Limb (tissue), 2 donors: ENCODE data around the gene ELMO1.
"Not testable (repeated sequence)": the region's sequence is repeated elsewhere in the genome, so short reads cannot be mapped to it uniquely, and the experiment has no call there.

ENCODE experiments used
- DNase-seq, 2 donors: peaks; one replicate each; pipeline ENCODE4 v3.0.0-alpha.2; 2016; ENCODE audit errors: extremely low spot score in 2 of 2

ELMO1 gene

DNA sequence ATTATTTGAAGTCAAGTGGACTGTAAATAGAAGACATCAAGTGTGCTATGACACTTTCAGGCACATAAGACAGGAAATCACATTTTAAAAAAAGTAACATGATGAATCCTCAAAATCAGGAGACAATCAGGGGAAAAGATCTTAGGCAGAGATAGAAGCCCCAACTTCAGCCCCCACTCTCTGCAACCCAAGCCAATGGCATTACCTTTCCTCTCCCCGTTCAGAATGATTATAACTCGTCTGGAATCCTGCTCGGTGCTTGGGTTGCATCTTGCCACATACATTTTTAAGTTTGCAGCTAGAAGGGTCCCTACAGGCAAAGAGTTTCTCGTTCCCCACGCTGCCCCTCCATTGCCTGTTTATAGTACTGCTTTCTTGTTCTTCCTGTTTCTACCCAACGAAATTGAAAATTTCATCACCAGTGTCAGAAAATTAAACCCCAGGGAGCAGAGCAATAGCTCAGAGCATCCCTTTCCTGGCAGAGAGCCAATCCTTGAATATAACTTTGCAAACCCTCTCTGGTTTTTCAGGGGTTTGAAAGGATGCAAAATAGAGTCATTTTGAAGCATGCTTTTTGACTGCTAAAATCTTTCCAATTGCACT lies 463.9 kb downstream of the ELMO1 start:
- no peak for DNase-seq

DNA sequence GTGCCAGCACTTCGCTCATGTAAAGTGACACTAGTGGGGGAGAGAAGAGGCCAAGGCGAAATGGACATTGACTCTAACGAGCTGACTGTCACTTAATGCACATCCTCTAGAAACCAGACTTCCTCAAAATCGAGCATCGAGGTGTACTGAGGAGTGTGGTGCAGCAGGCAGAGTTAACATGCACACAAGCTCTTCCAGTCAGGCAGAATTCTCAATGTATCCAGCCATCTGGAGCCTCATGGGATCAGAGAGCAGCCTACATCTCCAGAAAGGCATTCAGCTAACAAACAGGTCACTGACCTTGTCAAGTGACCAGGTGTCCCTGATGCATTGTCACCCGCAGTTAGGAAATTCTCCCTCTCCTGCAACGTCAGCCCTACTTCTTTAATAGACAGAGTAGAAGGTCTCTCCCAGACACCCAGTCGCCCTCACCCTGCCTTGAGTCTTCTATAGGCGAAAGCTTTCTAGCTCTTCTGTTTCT lies 464.6 kb downstream of the ELMO1 start:
- no peak for DNase-seq

- DNase-seq = no peak
These were observed 465.9 kb downstream of the ELMO1 start for GRCh38 chr7:36982766-36983165.

GRCh38 chr7:36979810-36980248 lies 468.8 kb downstream of the ELMO1 start:
- no peak for DNase-seq

DNA sequence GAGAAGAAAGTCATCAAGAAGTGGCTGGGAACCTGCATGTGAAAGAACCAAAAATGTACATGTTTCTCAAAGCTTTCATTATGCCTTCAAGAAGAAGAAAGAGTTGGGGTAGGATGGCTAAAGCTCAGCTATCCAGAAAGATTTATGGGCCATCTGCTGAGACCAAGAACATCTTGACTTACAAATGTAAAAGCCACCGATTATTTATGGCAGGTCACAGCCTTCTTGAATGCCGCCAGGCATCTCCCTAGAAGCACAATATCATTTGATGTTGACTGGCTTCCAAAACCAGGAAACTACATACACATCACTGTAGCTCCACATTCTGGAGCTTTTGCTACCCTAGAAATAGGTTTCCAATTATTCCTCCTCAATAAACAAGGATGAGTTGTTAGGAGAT lies 470.2 kb downstream of the ELMO1 start:
- no peak for DNase-seq

DNA sequence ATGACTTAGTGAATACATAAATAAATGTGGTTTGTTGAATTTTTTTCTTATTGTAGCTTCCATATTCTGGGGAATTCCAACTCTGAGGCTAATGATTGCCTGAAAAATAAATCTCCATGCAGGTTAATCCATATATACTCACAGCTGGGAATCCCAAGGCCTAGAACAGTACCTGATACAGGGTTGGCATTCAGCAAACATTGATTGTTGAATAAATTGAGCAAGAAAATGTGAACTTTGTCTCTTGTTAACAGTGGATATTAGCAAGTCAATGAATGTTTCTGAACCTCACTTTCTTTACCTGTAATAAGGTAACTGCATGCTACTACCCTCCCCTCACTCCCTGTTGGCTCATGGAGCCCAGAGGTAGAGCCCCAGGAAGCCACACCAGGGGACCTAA lies 470.8 kb downstream of the ELMO1 start:
- no peak for DNase-seq

- DNase-seq = not testable (repeated sequence)
These were observed 475.1 kb downstream of the ELMO1 start for GRCh38 chr7:36973534-36973933.

DNA sequence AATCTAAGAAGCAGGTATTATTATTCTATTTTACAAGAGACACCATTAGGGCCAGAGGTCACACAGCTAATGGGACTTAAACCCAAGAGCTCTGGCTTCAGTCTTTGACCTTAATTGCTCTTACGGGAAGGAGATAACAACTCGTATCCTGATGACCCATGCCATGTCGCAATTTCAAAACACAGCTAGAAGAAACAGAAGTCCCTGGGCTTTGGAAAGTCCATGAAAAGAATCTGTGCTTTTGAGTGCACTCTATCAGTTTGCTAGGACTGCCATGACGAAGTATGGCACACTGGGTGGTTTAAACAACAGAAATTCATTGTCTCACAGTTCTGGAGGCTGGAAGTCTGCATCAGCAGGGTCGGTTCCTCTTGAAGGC lies 476.5 kb downstream of the ELMO1 start:
- no peak for DNase-seq

GRCh38 chr7:36971515-36972139 lies 477.0 kb downstream of the ELMO1 start:
- DNase-seq = no peak

- DNase-seq = no peak
These were observed 477.8 kb downstream of the ELMO1 start for GRCh38 chr7:36970551-36971514.

DNA sequence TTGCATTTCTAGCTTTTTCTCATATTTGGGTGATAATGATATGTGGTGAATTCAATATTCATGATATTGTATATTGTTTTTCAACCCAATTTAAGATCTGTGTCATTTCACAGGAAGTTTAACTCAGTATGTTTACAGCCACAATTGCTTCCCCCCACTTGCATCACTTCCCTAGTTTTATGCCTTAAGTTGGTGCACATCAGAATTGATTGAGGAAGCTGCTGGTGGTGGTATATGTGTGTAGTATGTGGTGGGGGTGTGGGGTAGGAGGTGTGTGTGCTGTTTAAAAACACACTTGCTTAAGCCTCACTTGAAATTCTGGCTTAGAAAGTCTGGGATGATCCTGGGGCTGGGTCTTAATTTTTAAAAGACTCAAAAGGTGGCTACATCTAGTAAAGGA lies 479.3 kb downstream of the ELMO1 start:
- no peak for DNase-seq

DNA sequence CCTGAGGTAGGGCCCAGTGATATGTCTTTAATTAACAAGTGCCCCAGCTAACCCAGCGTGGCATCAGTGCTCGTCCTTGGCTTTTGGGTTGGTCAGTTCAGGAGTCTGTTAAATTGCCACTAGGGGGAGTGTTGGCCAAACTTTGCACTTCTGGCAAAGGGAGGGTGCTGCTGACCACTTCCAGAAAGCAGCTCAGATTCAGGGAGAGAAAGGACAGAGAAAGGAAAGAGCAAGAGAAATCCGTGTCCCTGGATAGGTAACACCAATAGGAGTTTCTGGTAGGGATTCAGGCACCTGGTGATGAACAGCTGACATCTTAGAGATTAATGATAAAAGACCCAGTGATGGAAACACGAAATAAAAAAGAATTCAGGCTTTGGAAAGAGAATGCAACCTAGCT lies 481.3 kb downstream of the ELMO1 start:
- peak in 1 of 2 donors; percentile 49 for DNase-seq

DNA sequence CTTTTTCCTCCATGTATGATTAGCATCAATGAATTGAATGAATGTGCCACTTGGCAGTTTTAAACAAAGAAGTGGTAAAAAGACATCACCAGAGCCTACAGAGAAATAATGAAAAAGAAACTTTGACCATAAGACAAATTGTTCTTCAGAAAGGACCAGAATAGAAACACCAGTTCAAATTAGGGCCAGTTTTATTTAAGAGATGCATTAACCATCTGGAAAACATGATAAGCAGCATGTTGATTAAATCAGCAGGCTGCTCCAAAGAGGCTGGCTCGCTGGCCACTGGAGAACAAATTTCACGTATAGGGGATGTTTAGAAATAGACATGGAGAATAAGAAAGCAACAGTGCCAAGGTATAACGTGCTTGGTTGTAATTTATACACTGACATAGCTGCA lies 482.0 kb downstream of the ELMO1 start:
- no peak for DNase-seq

- DNase-seq = no peak
These were observed 482.6 kb downstream of the ELMO1 start for GRCh38 chr7:36966039-36966438.

DNA sequence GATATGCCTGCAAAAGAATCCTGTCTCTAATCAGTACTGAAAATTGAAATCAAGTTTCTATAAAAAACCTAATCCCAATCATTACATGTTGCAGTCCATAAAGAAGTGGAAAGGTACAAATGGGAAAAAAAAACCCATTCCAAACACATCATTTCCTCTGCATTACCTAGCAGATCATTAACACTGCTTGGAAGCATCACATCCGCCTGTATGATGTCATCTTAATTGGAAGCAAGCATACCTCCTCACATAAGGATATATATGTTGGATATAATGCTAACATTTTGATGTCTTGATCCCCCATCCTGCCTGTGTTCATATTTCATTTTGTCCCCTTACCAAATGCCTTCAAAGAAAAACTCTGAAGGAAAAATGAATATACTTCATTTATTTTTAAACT lies 483.0 kb downstream of the ELMO1 start:
- no peak for DNase-seq

GRCh38 chr7:36964297-36964696 lies 484.4 kb downstream of the ELMO1 start:
- DNase-seq = no peak

- no peak for DNase-seq
These were observed 486.3 kb downstream of the ELMO1 start for GRCh38 chr7:36962367-36962766.

GRCh38 chr7:36961693-36962092 lies 487.0 kb downstream of the ELMO1 start:
- DNase-seq = no peak

DNA sequence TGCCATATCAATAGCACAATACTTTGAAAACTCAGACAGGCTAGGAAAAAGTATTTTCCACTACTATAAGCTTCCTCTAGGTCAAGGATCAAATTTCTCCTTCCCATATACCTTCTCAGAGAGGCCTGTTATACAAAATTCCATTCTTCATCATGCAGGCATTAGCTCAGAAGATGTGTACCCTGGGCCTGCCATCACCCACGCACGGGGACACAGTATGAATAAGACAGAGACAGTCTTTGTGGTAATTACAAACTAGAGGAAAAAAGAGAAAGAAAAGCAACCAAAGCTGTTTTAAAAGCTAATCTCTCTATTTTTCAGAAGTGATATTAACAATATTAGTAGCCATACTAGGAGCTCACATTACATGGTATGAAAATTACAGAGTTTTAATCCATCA lies 487.6 kb downstream of the ELMO1 start:
- no peak for DNase-seq

GRCh38 chr7:36960105-36960504 lies 488.6 kb downstream of the ELMO1 start:
- no peak for DNase-seq

DNA sequence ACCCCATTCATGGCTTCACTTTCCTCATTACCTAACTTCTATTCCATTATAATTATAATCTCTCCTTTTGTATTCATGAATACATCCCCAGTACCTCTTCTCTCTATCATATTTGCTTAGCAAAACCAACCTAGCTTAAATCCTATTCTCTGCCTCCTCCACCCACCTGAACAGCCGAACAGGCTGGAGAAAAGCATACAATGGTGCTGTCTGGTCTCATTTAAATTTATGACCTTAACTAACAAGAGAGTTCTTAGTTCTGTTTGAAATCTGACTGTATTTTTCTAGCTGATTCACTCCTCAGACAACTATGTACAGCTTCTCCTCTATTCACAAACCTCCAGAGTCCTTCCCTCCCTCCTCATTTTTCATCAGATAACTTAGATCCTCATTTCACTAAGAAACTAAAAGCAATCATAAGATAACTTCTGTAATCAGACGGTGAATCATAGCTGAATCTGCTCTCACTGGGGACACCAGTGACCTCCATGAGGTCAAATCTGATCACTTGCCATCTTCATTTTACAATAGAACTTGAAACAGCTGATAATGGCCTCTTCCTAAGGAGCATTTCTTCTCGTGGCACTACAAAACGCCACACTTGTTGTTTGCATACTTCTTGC lies 490.4 kb downstream of the ELMO1 start:
- no peak for DNase-seq

- no peak for DNase-seq
These were observed 491.0 kb downstream of the ELMO1 start for GRCh38 chr7:36957620-36958019.
